Lower leg skin (tissue), 4 donors: ENCODE results near the gene RAB3C. TPM values are rescaled to one million over a fixed set of nuclear protein-coding genes. Genes with fewer than 3 reads are reported as not detected.
"Not testable (repeated sequence)": the region's sequence is repeated elsewhere in the genome, so short reads cannot be mapped to it uniquely, and the experiment has no call there.

Source experiments
- DNase-seq, 2 donors: peaks; one replicate each; pipeline ENCODE4 v3.0.0-alpha.2; 2019; ENCODE audit warnings: low spot score in 2 of 2
- H3K4me3 ChIP-seq: fragments of 200-600 bp; sonication (generic); 2 replicates; pipeline ENCODE4 v1.5.1; 2017; ENCODE audit warnings: mild to moderate bottlenecking, low read depth; ENCODE audit not compliant: poor library complexity, severe bottlenecking
- CTCF ChIP-seq, 3 donors: fragments of 450-650 bp; IDR thresholded peaks; one replicate each; pipeline ENCODE4 v1.5.1; 2016; ENCODE audit warnings: antibody characterized with exemption in 3 of 3, mild to moderate bottlenecking in 3 of 3, moderate library complexity in 2 of 3
- POLR2A ChIP-seq, 2 donors: fragments of 450-650 bp; IDR thresholded peaks; one replicate each; pipeline ENCODE4 v1.6.1; 2016 to 2017; ENCODE audit warnings: antibody characterized with exemption in 2 of 2, mild to moderate bottlenecking in 1 of 2, moderate library complexity in 1 of 2
- WGBS, 2 donors: methylation state at CpG; one replicate each; pipeline ENCODE4 v1.1.5; 2018; 5-methylcytosine and 5-hydroxymethylcytosine counted together
- intact Hi-C: fragments of 100-400 bp; cut with DNase I; formaldehyde crosslinking; loops from one replicate; pipeline ENCODE4 v1.15.0; 2023; ENCODE audit warnings: low total_unique reads
- total RNA-seq, 4 donors: library from RNA; depleted of rRNA; stranded (reverse); fragments of >200 nt; gene quantifications; one replicate each; pipeline ENCODE4 v1.1.0, GENCODE V29; 2016

Gene RAB3C, protein sequence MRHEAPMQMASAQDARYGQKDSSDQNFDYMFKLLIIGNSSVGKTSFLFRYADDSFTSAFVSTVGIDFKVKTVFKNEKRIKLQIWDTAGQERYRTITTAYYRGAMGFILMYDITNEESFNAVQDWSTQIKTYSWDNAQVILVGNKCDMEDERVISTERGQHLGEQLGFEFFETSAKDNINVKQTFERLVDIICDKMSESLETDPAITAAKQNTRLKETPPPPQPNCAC
- 1 to 10 TPM in 1 of 4 donors, under 1 TPM in 3; 0.04 to 1.2 (median 0.14) TPM for total RNA-seq

GRCh38 chr5:58582803-58583491 is at the start of gene RAB3C:
Gene RAB3C, plus strand, starts transcription at chr5:58583075. Its CDS starts 134 bp downstream, at chr5:58583209.
- no peak for TF ChIP-seq CTCF (IDR thresholded peaks at IDR 0.05)
- no peak for TF ChIP-seq POLR2A (IDR thresholded peaks at IDR 0.05)
- H3K4me3 ChIP-seq, result peak within 1 kb of the TSS; percentile 29
- peak; percentile 78 to 94 for DNase-seq
- 5% methylated on average over 42 to 43 of the region's 43 CpGs for WGBS, 2 donors
- intact Hi-C loops, result no loop called here

GRCh38 chr5:58541935-58542334 is 40.9 kb upstream of the RAB3C start:
- intact Hi-C loops, DNase-seq, H3K4me3 ChIP-seq: not testable (repeated sequence)
- WGBS, 2 donors, result 92 to 93% methylated on average over 9 of the region's 9 CpGs

- no peak for TF ChIP-seq POLR2A (IDR thresholded peaks at IDR 0.05)
- TF ChIP-seq CTCF (IDR thresholded peaks at IDR 0.05), result no peak
- intact Hi-C loops, result no loop called here
- 47 to 61% methylated on average over 1 of the region's 1 CpG for WGBS, 2 donors
- no peak for DNase-seq
- H3K4me3 ChIP-seq, result no peak overlapping the region
Observed at GRCh38 chr5:58542709-58543108, 40.2 kb upstream of the RAB3C start.

GRCh38 chr5:58543723-58544122 is 39.2 kb upstream of the RAB3C start:
- H3K4me3 ChIP-seq, result no peak overlapping the region
- TF ChIP-seq CTCF (IDR thresholded peaks at IDR 0.05) (no peak), POLR2A (IDR thresholded peaks at IDR 0.05) (no peak)
- DNase-seq, result no peak
- intact Hi-C loops, result no loop called here
- WGBS, 2 donors, result 92 to 94% methylated on average over 2 of the region's 2 CpGs

DNA sequence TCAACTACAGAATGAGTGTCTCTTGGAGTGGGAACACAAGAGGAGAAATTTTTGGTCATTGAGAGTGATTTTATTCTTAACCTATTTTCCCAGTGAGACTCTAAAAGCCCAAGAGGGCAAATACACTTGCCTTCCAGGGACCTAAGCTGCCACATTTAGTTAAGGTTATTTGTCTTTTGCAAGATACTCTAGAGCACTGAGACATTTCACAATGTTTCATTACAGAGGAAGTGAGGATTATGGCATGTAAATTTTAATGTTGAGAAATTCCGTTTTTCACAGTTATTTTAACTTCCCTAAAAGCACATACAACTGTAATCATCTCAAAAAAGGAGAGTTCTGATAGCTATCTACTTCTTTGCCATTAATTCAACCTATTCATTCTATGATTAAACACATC is 38.7 kb upstream of the RAB3C start:
- 46 to 58% methylated on average over 1 of the region's 1 CpG for WGBS, 2 donors
- intact Hi-C loops, result no loop called here

More for the DNA sequence above, 38.7 kb upstream of the RAB3C start:
- no peak for DNase-seq
- no peak overlapping the region for H3K4me3 ChIP-seq
- TF ChIP-seq CTCF (IDR thresholded peaks at IDR 0.05), result no peak
- no peak for TF ChIP-seq POLR2A (IDR thresholded peaks at IDR 0.05)
